HG03196 (cell line): Measurements from ENCODE around the gene ASB2.

ENCODE experiments used
- ATAC-seq: cut with Tn5 transposase; IDR thresholded peaks from one replicate; pipeline ENCODE4 v1.9.1; 2021; ENCODE audit not compliant: unreplicated experiment

Gene ASB2

GRCh38 chr14:94001016-94001415 lies 24.6 kb upstream of the ASB2 start:
- ATAC-seq = no peak

GRCh38 chr14:94000267-94000666 lies 23.9 kb upstream of the ASB2 start:
- no peak for ATAC-seq

GRCh38 chr14:93999573-93999972 lies 23.2 kb upstream of the ASB2 start:
- ATAC-seq = no peak

GRCh38 chr14:93998871-93999403 lies 22.6 kb upstream of the ASB2 start:
- no peak for ATAC-seq

- no peak for ATAC-seq
Measured at GRCh38 chr14:93997916-93998870, 21.8 kb upstream of the ASB2 start.

GRCh38 chr14:93997082-93997481 lies 20.7 kb upstream of the ASB2 start, which contains the start of gene CCDC197:
Gene CCDC197, plus strand, starts transcription at chr14:93997301. Its CDS starts 831 bp downstream, at chr14:93998132.
- no peak for ATAC-seq

- no peak for ATAC-seq
Measured at GRCh38 chr14:93996130-93996695, 19.8 kb upstream of the ASB2 start.

- ATAC-seq = no peak
Measured at GRCh38 chr14:93994919-93995682, 18.7 kb upstream of the ASB2 start.

GRCh38 chr14:93993382-93993781 lies 17.0 kb upstream of the ASB2 start:
- no peak for ATAC-seq

- no peak for ATAC-seq
Measured at GRCh38 chr14:93991649-93992048, 15.3 kb upstream of the ASB2 start.

- ATAC-seq = no peak
Measured at GRCh38 chr14:93991212-93991611, 14.8 kb upstream of the ASB2 start.

GRCh38 chr14:93989939-93990338 lies 13.6 kb upstream of the ASB2 start:
- ATAC-seq = no peak

- ATAC-seq = no peak
Measured at GRCh38 chr14:93987815-93988476, 11.6 kb upstream of the ASB2 start.

GRCh38 chr14:93987376-93987775 lies 11.0 kb upstream of the ASB2 start:
- ATAC-seq = no peak

- ATAC-seq = no peak
Measured at GRCh38 chr14:93986955-93987354, 10.6 kb upstream of the ASB2 start.

- no peak for ATAC-seq
Measured at GRCh38 chr14:93984987-93985410, 8.6 kb upstream of the ASB2 start.

GRCh38 chr14:93984070-93984469 lies 7.7 kb upstream of the ASB2 start:
- ATAC-seq = no peak

GRCh38 chr14:93982230-93983007 lies 6.0 kb upstream of the ASB2 start:
- no peak for ATAC-seq

- no peak for ATAC-seq
Measured at GRCh38 chr14:93981316-93982229, 5.2 kb upstream of the ASB2 start.
